Ecto neural progenitor cell (in vitro differentiated cells): ENCODE results near the gene CACNA1D.

Experiments
- DNase-seq: peaks from one replicate; pipeline ENCODE4 v3.0.0-alpha.2; 2018; ENCODE audit warnings: low spot score

Gene CACNA1D

DNA sequence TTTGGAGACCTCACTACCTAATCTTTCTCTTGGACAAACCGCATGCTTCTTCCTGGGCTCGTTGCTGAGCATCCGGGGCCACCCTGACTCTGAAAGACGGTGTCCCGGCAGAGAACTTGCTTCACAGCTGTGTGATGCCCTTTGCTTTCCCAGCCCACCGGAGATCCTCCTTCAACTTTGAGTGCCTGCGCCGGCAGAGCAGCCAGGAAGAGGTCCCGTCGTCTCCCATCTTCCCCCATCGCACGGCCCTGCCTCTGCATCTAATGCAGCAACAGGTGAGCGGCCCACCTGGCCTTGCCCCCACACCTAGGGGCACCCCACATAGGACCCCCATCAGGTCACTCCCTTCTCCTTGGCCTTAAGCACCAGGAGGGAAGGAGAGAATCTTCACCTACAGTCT, 314.1 kb downstream of the CACNA1D start:
- DNase-seq, result no peak

DNA sequence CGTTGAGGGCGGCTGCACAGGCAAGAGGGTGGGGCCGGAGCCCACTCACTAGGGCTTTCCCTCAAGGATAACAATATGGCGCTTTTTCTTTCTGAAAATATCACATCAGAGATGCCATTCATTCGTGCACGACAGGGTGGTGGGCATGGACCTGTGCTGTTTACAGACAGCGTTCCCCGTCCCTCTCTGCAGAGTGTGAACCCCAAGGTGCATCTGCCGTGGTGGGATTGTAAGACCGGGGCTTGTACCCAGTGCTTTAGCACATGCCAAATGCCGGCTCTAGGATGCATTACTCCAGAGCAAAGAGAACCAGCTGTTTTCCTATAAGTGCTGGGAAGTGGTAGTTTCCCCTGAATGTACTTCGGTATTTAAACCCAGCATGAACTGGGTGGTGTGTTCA, 314.9 kb downstream of the CACNA1D start:
- DNase-seq, result no peak

DNA sequence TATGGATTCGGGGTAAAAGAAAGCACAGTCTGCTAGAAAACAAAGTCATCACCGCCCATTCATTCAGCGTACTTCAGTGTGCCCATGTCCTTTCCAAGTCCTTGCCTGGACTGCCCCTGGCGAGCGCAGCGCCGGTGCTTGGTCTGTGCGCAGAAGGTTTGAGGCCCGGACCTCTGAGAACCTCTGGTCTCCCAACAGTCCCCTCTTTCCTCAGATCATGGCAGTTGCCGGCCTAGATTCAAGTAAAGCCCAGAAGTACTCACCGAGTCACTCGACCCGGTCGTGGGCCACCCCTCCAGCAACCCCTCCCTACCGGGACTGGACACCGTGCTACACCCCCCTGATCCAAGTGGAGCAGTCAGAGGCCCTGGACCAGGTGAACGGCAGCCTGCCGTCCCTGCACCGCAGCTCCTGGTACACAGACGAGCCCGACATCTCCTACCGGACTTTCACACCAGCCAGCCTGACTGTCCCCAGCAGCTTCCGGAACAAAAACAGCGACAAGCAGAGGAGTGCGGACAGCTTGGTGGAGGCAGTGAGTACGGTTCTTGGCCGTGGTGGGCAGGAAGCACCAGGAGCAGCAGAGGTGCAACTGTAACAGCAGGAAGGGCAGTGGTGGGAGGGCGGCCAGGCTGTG, 315.5 kb downstream of the CACNA1D start:
- DNase-seq, result no peak

DNA sequence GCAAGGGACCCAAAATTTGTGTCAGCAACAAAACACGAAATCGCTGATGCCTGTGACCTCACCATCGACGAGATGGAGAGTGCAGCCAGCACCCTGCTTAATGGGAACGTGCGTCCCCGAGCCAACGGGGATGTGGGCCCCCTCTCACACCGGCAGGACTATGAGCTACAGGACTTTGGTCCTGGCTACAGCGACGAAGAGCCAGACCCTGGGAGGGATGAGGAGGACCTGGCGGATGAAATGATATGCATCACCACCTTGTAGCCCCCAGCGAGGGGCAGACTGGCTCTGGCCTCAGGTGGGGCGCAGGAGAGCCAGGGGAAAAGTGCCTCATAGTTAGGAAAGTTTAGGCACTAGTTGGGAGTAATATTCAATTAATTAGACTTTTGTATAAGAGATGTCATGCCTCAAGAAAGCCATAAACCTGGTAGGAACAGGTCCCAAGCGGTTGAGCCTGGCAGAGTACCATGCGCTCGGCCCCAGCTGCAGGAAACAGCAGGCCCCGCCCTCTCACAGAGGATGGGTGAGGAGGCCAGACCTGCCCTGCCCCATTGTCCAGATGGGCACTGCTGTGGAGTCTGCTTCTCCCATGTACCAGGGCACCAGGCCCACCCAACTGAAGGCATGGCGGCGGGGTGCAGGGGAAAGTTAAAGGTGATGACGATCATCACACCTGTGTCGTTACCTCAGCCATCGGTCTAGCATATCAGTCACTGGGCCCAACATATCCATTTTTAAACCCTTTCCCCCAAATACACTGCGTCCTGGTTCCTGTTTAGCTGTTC, 316.9 kb downstream of the CACNA1D start:
- DNase-seq, result no peak

DNA sequence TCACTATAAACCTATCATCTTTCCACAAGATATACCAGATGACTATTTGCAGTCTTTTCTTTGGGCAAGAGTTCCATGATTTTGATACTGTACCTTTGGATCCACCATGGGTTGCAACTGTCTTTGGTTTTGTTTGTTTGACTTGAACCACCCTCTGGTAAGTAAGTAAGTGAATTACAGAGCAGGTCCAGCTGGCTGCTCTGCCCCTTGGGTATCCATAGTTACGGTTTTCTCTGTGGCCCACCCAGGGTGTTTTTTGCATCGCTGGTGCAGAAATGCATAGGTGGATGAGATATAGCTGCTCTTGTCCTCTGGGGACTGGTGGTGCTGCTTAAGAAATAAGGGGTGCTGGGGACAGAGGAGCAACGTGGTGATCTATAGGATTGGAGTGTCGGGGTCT, 318.0 kb downstream of the CACNA1D start:
- DNase-seq, result no peak

DNA sequence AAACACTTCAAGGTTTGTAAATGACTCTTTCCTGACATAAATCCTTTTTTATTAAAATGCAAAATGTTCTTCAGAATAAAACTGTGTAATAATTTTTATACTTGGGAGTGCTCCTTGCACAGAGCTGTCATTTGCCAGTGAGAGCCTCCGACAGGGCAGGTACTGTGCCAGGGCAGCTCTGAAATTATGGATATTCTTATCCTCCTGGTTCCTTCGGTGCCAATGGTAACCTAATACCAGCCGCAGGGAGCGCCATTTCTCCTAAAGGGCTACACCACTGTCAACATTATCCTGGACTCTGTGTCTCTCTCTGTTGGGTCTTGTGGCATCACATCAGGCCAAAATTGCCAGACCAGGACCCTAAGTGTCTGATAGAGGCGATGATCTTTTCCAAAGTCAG, 318.8 kb downstream of the CACNA1D start:
- DNase-seq, result no peak

DNA sequence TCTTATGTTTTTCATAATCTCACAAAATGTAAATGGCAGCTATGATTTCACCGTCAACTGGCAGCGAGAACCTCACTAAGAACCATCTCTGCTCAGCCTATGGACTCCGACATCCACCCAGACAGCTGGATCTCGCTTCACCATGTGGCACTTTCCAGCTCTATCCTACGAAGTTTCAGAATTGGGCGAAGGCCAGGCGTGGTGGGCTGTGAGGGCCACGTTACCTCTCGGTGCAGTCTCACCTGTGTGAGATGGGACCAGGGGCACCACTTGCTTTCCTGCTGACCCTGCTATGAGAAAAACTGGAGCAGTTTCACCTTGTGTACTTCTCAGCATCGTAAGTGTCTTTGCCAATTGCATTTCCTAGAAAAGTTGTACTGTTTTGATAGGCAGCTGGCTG, 319.5 kb downstream of the CACNA1D start:
- DNase-seq, result no peak

DNA sequence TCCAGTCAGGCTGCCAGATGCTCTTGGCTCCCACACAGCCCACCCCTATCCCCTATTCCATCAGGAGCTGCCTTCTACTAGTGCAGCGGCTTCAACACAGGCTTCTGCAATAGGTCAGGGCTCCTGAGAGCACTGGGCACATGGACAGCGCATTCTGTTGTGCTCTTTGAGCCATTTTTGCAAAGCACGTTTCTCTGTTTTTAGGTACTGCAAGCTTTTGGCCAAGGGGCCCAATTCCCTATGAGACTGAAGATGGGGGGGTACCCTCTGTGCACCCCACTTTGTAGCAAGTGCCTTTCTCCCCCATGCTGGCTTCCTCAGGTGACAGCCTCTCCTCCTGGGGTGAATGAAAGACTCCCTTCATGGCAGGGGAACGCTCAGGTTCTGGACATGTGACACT, 320.7 kb downstream of the CACNA1D start:
- no peak for DNase-seq

DNA sequence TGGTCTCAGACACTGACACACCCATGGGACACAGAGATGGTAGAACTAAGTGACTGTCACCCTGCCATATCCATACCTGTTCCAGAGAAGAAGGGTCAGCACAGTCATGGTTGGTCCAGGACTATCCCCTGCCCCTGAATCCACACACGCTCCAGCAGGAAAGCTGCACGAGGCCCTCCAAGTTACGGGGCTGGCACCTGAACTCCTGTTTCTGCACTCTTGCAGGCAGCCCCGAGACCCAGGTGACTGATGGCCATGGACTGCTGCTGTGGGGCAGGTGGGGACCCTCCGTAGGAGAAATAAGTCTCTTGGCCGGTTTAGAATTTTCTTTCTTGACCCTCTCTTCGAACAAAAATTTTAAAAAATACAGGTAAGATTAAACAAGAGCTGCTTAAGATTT, 321.2 kb downstream of the CACNA1D start:
- no peak for DNase-seq

DNA sequence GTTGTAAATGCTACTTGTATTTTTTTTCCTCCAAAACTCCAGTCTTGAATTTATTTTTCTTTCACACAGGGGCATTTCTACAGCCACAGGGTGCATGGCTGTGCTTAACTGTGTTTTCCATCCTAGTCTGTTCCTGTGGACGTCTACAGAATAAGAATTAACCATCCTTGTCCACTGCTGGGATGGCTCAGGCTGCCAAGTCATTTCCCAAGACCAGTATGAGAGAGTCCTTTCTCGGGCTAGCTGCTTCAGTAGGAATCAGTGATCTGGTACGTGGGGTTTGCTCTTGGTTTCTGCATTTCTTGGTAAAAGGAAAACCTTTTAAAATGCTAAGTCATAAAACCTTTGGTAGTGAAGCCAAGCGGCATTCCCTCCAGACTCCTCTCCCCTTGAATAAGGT, 322.0 kb downstream of the CACNA1D start:
- no peak for DNase-seq

DNA sequence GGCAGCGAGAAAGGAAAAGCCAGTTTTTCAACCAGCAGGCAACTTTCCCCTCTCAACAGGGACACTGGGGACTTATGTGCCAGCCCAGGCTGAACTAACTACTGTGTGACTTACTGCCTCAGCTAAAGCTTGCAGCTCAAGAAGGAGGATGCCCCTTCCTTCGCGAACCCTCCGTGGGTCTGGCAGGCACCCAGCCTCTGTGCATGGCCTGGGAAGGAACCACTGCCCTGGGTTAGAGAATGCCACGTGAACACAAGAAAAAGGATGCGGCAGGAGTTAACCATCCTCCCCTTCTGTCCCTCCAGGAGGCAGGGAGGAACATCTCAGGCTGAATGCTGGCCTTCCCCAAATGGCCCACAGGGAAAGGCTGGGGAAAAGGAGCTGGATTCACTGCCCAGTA, 322.8 kb downstream of the CACNA1D start:
- DNase-seq, result no peak

DNA sequence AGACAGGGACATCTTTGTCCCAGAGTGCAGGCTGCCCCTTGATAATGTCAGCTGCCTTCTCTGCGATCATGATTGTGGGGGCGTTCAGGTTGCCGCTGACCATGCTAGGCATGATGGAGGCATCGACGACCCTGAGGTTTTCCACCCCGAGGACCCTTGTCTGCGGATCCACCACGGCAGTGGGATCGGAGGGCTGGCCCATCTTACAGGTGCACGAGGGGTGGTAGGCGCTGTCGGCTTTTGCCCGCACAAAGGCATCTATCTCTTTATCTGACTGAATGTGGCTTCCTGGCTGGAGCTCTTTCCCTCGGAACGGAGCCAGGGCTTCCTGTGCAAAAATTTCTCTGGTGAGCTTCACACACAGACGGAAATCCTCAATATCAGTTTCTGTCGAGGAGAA, 323.4 kb downstream of the CACNA1D start:
- no peak for DNase-seq

DNA sequence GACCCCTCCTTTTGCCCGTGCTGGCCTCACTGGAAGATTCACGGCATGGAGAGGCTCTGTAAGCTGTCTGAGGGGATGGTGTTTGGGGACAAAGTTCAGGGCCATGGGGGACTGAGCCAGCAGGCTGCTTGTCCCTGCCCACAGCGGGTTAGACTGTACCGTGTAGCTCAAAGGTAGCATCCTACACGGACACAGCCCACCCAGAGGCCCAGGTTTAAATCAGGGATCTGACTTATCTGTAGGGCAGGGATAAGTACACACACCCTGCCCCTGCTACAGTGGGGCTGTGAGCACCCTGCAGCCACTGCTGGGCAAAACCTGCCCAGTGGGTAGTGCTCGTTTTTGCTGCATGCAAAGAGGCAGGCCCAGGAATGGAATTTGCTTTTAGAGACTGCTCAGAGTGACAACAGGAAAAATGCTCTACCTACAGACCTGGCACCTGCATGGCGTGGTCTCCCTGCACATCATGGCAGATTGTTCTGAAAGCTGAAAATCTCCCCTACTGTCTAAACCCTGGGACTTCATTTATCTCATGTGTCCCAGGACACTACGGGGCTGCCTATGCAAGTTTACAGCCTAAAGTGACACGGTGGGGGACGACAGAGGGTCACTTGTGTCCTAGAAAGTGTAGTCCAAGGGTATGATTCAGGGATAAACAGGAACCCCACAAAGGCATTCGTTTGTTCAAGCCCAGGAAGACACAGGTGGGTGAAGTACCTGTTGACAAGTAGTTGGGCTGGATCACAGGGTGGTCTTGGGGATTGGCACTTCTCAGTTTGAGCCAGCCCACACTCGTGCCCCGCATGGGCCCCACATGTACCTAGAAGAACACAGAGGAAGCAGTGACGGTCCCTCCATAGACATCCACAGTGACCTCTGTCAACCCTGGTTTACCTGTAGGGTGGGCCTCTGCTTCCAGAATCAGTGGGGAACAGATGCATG, 324.1 kb downstream of the CACNA1D start:
- no peak for DNase-seq

DNA sequence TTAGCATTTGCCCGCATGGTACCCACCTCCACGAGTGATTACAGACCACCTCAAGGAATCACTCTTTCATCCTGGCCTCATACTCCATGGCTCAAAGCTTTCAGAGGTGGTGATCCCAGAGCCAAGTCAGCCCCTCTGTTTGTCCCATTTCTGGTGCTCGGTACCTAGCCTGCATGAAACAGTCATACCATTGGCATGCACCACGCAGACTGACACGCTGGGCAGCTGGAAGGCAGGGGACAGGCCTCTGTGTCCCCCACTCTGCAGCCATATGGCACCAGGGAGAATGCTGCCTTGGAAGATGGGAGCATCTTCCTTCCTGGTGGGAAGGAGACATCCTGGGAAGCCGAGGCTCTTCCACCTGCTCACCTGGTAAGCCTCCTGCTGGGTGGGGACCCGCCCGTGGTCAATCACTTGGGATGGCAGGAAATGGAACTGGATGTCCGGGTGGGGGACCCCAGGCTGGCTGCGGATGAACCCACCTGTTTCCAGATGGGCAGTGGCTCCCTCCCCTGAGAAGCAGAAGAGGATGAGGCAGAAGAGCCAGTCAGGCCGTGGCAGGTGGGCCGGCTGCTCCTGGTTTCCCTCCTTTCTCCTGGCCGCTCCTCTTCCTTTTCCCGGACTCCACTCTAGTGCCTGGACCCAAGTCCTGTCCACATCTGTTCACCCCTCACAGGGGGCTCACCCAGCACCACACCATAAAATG, 324.9 kb downstream of the CACNA1D start:
- DNase-seq, result no peak

DNA sequence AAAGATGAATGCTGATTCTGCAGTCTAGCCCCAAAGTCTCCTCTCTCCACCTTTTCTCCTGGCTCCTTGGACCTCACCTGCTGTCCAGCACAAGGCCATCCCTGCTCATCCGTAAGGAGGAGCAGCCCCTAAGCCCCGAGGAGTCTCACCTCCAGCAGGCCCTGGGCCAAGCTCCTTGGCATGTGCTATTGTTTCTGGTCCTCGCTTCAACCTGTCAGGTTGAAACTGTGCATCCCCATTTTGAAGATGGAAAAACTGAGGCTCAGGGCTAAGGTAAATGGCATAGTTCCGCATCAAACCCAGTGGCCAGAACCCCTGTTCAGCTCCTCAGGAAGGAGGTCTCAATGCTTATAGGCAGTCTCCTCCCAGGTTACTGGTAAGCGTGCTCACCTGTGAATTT, 325.7 kb downstream of the CACNA1D start:
- no peak for DNase-seq

DNA sequence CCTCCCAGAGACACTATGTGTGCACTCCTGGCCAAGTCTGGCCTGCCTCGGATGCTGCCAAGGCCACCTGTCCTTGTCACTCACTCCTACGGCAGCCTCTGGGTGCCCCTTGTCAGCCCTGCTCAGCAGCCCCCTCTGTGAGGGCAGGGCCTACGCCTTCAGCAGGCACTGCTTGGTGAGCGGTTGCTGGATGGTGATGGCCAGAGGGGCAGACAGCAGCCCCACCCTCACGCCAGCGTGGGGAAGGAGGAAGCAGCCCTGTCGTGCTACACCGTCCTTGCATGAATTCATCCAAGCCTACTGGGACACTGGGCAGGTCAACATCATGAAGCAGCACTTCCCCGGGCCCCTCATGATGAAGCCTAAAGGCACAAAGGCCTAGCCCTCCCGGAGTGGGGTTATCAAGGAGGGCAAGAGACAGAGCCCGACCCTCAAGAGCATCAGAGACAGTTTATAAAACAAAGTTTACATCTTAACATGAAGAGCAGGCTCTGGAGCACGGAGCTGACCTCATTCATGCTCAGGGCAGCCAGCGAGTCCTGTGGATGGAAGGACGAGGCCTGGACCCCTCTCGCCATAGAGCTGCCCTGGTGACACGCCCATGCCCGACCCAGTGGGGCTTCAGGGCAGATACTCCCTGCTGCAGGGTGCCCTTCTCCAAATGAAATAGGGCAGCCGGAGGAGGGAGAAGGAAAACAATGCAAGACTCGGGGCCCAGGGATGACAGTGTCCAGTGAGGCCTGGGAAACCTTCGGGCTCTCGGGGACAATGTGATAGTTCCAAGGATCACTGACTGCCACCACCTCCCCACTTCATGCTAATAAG, 326.6 kb downstream of the CACNA1D start:
- DNase-seq, result peak; percentile 42

DNA sequence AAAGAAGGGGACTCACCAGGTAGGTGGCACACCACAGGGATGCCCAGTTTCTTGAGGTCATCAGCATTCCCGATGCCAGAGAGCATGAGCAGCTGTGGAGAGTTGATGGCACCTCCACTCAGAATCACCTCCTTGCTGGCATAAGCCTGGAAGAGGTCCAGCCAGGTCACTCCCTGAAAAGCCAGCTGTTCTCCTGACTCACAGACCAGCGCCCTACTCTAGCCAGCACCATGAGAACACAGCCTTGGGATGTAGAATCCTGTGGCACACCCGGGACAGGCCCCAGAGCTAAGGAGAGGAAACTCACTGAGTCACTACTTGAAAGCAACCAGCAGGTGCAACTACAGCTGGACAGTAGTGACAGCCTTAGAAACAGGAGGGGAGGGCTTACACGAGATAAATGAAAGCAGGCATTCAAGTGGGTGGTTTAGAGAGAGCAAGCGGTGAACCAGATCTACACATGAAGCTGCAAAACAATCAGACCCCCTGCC, 327.3 kb downstream of the CACNA1D start:
- no peak for DNase-seq

DNA sequence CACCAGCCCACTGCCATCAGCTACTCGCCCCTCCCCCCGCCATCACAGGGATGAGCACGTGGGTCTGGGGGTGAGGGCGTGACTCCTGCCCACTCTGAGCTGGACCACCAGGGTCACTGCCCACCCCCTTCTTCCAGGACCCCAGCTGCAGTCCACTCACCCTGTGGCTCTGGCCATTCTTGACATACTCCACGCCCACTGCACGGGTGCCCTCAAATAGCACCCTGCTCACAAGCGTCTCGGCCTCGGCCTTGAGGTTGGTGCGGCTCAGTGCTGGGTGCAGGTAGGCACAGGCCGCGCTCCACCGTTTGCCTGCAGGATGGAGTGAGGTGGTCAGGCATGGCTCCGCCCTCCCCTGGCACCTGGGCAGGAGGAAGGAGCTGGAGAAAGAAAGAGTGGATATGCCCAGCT, 327.9 kb downstream of the CACNA1D start:
- no peak for DNase-seq

DNA sequence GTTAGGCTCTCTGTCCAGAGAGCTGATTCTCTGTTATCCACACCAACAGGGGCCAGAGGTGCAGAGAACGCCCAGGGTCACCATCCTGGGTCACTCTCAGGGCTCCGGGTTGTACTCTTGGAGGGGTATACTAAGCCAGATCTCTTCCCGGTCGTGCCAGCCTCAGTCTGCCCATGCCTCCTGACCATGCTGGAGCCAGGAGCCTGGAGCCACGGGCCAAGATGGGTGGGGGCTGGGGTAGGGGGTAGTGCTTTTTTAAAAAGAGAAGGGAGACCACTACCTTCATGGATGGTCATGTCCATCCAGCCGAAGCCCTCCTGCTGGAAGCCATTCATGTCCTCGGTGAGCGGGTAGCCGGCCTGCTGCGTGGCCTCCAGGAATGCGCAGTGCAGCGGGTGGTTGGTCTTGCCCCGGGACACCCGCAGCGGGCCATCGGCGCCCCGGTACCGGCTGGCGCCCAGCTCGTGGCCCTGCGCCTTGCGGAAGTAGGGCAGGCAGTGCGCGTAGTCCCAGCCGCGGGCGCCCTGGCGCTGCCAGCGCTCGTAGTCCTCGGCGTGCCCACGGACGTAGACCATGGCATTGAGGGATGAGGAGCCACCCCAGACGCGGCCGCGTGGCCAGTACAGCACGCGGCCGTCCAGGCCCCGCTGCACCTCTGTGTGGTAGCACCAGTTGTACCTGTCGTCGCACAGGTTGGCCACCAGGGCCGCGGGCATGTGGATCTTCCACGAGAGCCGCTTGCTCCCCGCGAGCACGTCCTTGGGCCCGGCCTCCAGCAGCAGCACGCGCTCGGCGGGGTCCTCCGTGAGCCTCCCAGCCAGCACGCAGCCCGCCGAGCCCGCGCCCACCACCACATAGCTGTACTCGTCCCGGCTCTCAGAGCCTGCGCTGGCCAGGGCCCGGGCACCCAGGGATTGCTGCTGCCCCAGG, 328.9 kb downstream of the CACNA1D start:
- DNase-seq, result no peak
